OCI-LY7 (cell line): ENCODE measurements around the gene GLB1L2.

ENCODE experiments used
- EZH2phosphoT487 ChIP-seq: fragments of 200-600 bp; sonication (generic); IDR thresholded peaks from 2 replicates; pipeline ENCODE4 v1.6.1; 2018; ENCODE audit warnings: low read depth, borderline replicate concordance, mild to moderate bottlenecking, mixed run types, antibody characterized with exemption, low read length, moderate library complexity, mixed read lengths
- TF ChIP-seq, protein P1 (sequence below): fragments of 200-600 bp; sonication (generic); conservative IDR thresholded peaks from 2 replicates; pipeline ENCODE4 v1.5.1; 2014; ENCODE audit warnings: mild to moderate bottlenecking, antibody characterized with exemption, low read length, moderate library complexity, mixed read lengths

DNA sequence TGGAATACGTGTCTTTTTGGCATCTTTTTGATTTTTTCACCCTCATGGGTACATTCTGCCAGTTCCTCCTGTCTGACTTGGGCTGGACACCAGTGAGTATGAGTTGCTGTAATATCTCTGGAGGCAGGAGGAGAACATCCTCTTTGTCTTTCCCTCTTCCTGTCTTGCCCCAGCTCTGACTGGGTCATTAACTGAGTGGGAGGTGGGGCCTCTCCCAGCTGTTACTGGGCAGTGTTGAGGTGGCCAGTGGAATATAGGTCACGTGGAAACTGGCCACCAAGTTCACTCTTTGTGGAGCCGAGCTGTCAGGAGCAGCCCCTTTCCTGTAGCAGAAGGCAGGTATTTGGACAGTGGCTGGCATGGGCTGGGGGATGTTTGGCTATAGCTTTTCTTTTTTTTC lies 2.2 kb downstream of the GLB1L2 start:
- TF ChIP-seq, protein P1, sequence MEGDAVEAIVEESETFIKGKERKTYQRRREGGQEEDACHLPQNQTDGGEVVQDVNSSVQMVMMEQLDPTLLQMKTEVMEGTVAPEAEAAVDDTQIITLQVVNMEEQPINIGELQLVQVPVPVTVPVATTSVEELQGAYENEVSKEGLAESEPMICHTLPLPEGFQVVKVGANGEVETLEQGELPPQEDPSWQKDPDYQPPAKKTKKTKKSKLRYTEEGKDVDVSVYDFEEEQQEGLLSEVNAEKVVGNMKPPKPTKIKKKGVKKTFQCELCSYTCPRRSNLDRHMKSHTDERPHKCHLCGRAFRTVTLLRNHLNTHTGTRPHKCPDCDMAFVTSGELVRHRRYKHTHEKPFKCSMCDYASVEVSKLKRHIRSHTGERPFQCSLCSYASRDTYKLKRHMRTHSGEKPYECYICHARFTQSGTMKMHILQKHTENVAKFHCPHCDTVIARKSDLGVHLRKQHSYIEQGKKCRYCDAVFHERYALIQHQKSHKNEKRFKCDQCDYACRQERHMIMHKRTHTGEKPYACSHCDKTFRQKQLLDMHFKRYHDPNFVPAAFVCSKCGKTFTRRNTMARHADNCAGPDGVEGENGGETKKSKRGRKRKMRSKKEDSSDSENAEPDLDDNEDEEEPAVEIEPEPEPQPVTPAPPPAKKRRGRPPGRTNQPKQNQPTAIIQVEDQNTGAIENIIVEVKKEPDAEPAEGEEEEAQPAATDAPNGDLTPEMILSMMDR, result no peak
- no peak for TF ChIP-seq EZH2phosphoT487
